Measurements from ENCODE around the gene TTC23.

DNA sequence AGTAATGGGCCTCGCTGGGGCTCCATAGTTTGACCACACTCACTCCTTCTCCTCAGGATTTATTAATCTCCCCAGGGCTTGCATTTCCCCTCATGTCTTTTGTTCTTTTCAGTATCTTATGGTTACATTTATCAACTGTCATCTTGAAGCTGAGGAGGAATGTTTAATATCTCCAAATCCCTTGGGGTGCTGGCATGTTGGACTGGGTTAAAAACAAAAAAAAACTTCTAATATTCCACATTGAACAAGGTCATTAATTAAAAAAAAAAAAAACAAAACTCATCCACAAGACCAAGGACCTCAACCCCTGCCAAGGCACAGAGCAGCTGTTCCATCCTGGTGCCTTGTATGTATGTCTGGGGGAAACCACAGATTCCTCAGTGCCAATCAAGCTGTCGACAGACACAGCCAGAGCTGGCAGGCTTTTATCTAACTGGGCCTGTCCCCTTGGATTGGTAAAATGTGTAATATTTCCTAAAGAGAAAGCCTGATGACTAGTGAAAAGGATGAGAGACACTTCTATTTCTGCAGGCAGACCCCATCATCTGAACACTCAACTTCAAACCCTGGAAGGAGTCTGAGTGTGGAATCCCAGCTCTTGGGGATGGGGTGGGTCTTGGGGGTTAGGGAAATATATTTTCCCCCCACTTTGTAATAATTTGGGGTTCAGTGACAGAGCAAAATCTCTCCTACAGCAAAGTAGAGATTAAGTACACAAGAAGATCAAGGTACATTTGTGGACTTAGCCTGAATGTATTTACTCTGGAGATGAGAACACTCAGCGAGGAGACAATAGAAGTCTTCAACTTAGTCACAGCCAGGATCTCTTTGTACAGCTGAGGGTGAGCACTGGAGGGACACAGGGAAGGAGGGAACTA, 69.1 kb downstream of the TTC23 start:
- TF ChIP-seq, protein P1, sequence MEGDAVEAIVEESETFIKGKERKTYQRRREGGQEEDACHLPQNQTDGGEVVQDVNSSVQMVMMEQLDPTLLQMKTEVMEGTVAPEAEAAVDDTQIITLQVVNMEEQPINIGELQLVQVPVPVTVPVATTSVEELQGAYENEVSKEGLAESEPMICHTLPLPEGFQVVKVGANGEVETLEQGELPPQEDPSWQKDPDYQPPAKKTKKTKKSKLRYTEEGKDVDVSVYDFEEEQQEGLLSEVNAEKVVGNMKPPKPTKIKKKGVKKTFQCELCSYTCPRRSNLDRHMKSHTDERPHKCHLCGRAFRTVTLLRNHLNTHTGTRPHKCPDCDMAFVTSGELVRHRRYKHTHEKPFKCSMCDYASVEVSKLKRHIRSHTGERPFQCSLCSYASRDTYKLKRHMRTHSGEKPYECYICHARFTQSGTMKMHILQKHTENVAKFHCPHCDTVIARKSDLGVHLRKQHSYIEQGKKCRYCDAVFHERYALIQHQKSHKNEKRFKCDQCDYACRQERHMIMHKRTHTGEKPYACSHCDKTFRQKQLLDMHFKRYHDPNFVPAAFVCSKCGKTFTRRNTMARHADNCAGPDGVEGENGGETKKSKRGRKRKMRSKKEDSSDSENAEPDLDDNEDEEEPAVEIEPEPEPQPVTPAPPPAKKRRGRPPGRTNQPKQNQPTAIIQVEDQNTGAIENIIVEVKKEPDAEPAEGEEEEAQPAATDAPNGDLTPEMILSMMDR (IDR thresholded peaks at IDR 0.05): no peak
- TF ChIP-seq ZFX (IDR thresholded peaks at IDR 0.05; ENCODE audit: borderline replicate concordance): no peak
